Vein endothelial cell (primary cell): ENCODE measurements around the gene ATAD3C. TPM values are rescaled to one million over a fixed set of nuclear protein-coding genes. Genes with fewer than 3 reads are reported as not detected.

Experiments
- total RNA-seq: library from RNA; depleted of rRNA; stranded (reverse); fragments of >200 nt; gene quantifications from 2 replicates; pipeline ENCODE4 v1.2.3, GENCODE V29; 2012

Gene ATAD3C
- not detected in 2 replicates for total RNA-seq

GRCh38 chr1:1449099-1449739, at the start of gene ATAD3C:
Gene ATAD3C (plus strand): TSS chr1:1449689. CDS start chr1:1450684, 995 bp downstream.

GRCh38 chr1:1406821-1407635, 42.5 kb upstream of the ATAD3C start, which contains the start of gene MRPL20:
Gene MRPL20 (minus strand): TSS chr1:1407293. CDS start chr1:1407217, 76 bp downstream.

GRCh38 chr1:1421147-1421906, 28.2 kb upstream of the ATAD3C start, which contains the start of gene ANKRD65:
Gene ANKRD65 (minus strand): TSS chr1:1421276. CDS start chr1:1421005, 271 bp downstream.

GRCh38 chr1:1435106-1435903, 14.2 kb upstream of the ATAD3C start, which contains the start of gene VWA1:
Gene VWA1 (plus strand): TSS chr1:1435690. CDS start chr1:1435749, 59 bp downstream.

GRCh38 chr1:1471389-1472052, 22.0 kb downstream of the ATAD3C start, which contains the start of gene ATAD3B:
Gene ATAD3B (plus strand): TSS chr1:1471765. CDS start chr1:1471885, 120 bp downstream.

GRCh38 chr1:1511533-1512285, 62.2 kb downstream of the ATAD3C start, which contains the start of gene ATAD3A:
Gene ATAD3A (plus strand): TSS chr1:1512162. CDS start chr1:1512269, 107 bp downstream.

Other genes with a start within 250 kb of the ATAD3C start
- not detected in 2 replicates for gene TNFRSF18, start 243.1 kb upstream of the ATAD3C start, total RNA-seq
- gene TNFRSF4, start 235.5 kb upstream of the ATAD3C start, total RNA-seq: 2.0 and 3.6 TPM in 2 replicates
- gene SDF4, start 217.7 kb upstream of the ATAD3C start, total RNA-seq: 115 and 138 TPM in 2 replicates
- 27.9 and 34.9 TPM in 2 replicates for gene B3GALT6, start 217.5 kb upstream of the ATAD3C start, total RNA-seq
- gene C1QTNF12, start 203.0 kb upstream of the ATAD3C start, total RNA-seq: 0.33 and 0.76 TPM in 2 replicates
- 48.2 and 53.6 TPM in 2 replicates for gene UBE2J2, start 175.8 kb upstream of the ATAD3C start, total RNA-seq
- 0.33 and 0.67 TPM in 2 replicates for gene SCNN1D, start 169.3 kb upstream of the ATAD3C start, total RNA-seq
- gene ACAP3, start 141.8 kb upstream of the ATAD3C start, total RNA-seq: 22.4 and 29.7 TPM in 2 replicates
- 26.6 and 32.3 TPM in 2 replicates for gene PUSL1, start 141.1 kb upstream of the ATAD3C start, total RNA-seq
- 79.4 and 105 TPM in 2 replicates for gene INTS11, start 125.0 kb upstream of the ATAD3C start, total RNA-seq
- 30.7 and 31.7 TPM in 2 replicates for gene CPTP, start 124.9 kb upstream of the ATAD3C start, total RNA-seq
- gene TAS1R3, start 118.4 kb upstream of the ATAD3C start, total RNA-seq: 0.38 and 0.65 TPM in 2 replicates
- gene DVL1, start 100.3 kb upstream of the ATAD3C start, total RNA-seq: 40.6 and 55.2 TPM in 2 replicates
- 1.6 TPM in 2 replicates for gene MXRA8, start 91.1 kb upstream of the ATAD3C start, total RNA-seq
- gene AURKAIP1, start 74.5 kb upstream of the ATAD3C start, total RNA-seq: 104 and 123 TPM in 2 replicates
- 135 and 138 TPM in 2 replicates for gene CCNL2, start 50.4 kb upstream of the ATAD3C start, total RNA-seq
- 88.0 and 89.5 TPM in 2 replicates for gene MRPL20, start 42.4 kb upstream of the ATAD3C start, total RNA-seq
- under 0.01 TPM in 1 of 2 replicates, not detected in the other for gene ANKRD65, start 28.4 kb upstream of the ATAD3C start, total RNA-seq
- gene VWA1, start 14.0 kb upstream of the ATAD3C start, total RNA-seq: 5.0 and 5.2 TPM in 2 replicates
- gene ATAD3B, start 22.1 kb downstream of the ATAD3C start, total RNA-seq: 10.1 and 28.8 TPM in 2 replicates
- gene ATAD3A, start 62.5 kb downstream of the ATAD3C start, total RNA-seq: 41.8 and 49.4 TPM in 2 replicates
- 1.7 and 4.2 TPM in 2 replicates for gene TMEM240, start 90.9 kb downstream of the ATAD3C start, total RNA-seq
- gene SSU72, start 125.2 kb downstream of the ATAD3C start, total RNA-seq: 76.4 and 79.6 TPM in 2 replicates
- gene FNDC10, start 150.4 kb downstream of the ATAD3C start, total RNA-seq: 2.5 and 2.6 TPM in 2 replicates
- 32.9 and 55.5 TPM in 2 replicates for gene MIB2, start 165.8 kb downstream of the ATAD3C start, total RNA-seq
- gene MMP23B, start 182.5 kb downstream of the ATAD3C start, total RNA-seq: 0.29 and 0.33 TPM in 2 replicates
- gene CDK11B, start 209.3 kb downstream of the ATAD3C start, total RNA-seq: 7.5 and 7.7 TPM in 2 replicates
- 40.0 and 50.6 TPM in 2 replicates for gene SLC35E2B, start 243.1 kb downstream of the ATAD3C start, total RNA-seq